HG03064 (cell line): ENCODE measurements around the gene GLMN.
"Not testable (repeated sequence)": the region's sequence is repeated elsewhere in the genome, so short reads cannot be mapped to it uniquely, and the experiment has no call there.

Experiments used
- ATAC-seq: cut with Tn5 transposase; IDR thresholded peaks from one replicate; pipeline ENCODE4 v1.9.1; 2021; ENCODE audit warnings: low read depth; ENCODE audit not compliant: unreplicated experiment

The GLMN gene

GRCh38 chr1:92301021-92301420, 2.2 kb upstream of the GLMN start:
- no peak for ATAC-seq

DNA sequence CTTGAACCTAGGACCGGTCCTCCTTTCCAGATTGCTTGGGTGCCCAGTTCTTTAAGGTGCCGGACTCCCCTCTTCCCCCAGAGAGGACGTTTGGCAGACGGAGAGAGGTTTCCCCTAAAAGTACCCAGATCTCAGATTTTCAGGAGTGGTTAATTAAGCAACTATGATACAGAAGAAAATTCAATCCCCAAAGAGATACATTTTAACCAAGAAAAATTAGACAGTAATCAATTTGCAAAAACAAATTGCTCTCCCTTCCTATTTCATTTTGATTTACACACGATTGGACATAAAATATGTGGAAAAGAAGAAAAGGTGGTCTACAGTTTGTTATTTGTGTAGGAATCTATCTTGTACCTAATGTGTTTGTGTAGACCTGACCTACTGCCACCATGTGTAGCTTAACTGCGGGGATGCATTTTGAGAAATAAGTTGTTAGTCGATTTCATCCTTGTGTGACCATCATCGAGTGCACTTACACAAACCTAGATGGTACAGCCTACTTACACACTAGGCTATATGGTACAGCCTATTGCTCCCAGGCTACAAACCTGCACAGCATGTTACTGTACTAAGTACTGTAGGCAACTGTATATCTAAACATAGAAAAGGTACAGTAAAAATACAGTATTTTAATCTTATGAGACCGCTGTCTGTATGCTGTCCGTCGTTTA, 827 bp upstream of the GLMN start:
- ATAC-seq, result peak; percentile 1

DNA sequence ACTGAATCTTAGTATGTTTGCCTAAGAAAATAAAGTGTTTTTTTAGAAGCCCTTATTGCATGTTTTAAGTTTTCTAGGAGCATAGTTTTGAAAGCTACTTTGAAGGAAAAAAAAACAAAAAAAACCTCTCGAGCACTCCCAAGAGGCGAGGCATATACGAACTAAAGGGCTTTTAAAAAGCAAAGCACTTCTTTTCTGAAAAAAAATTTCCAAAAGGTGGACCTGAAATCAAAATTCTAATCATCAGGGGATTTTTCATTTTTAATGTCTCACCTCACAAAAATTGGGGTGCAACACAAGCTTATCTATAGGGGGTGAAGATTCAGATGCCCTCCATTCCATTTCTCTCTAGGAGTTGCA, 594 bp downstream of the GLMN start:
- ATAC-seq, result peak; percentile 4

GRCh38 chr1:92291372-92291999, 7.3 kb downstream of the GLMN start:
- ATAC-seq, result no peak

- not testable (repeated sequence) for ATAC-seq
Measured at GRCh38 chr1:92281411-92281810, 17.4 kb downstream of the GLMN start.

GRCh38 chr1:92279781-92280180, 19.0 kb downstream of the GLMN start:
- ATAC-seq, result not testable (repeated sequence)

DNA sequence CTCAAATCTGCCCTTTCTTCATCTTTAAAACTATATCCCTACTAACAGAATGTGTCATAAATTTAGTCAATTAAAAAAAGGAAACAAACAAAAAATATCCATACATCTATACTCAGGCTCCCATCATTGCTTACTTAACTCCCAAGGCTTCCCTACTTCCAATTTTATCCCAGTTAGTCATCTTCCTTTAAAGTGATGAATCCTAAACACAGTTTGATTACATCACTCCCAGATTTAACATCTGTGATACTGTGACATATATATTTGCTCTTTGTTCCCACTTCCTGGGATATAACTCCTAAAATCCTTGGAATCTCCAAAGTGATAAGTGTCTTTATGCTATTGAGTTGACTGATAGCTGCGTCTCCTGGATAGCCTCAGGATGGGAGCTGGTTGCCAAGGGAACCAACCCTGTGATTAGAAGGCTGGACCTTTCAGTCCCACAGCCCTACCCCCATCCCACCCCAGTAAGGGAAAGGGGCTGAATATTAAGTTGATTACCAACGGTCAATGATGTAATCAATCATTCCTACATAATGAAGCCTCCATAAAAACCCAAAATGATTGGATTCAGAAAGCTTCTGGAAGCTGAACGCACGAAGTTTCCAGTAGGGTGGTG, 21.6 kb downstream of the GLMN start:
- no peak for ATAC-seq

DNA sequence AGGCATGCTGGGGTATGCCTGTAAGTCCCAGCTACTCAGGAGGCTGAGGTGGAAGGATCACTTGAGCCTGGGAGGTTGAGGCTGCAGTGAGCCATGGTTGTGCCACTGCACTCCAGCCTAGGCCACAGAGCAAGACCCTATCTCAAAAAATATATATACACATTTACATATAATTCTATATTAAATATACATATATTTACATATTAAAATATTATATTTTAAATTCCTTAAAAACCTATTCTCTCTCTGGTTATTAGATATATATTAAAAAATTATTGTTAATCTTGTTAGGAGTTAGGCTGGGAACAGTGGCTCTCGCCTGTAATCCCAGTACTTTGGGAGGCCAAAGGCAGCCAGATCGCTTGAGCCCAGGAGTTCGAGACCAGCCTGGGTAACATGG, 22.7 kb downstream of the GLMN start:
- ATAC-seq, result no peak

- ATAC-seq, result no peak
Measured at GRCh38 chr1:92274939-92275338, 23.8 kb downstream of the GLMN start.

- ATAC-seq, result no peak
Measured at GRCh38 chr1:92273039-92273438, 25.7 kb downstream of the GLMN start.

DNA sequence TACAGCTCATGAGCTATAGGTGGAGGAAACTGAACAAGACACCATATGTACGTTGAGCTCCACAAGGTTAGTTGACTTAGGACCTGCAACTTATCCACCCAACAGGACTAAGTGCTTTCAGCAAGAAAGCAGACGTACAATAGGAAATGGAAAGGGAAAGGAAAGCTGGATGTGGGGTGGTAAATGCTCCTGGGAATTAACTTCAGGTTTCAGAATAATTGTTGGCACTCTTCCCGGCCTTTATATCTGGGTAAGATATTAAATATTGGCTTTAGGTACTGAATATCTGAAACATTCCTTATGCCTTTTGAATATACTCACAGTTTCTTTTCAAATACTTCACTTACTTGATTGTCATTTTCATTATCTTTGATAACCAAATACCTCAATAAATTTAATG, 36.3 kb downstream of the GLMN start:
- no peak for ATAC-seq

DNA sequence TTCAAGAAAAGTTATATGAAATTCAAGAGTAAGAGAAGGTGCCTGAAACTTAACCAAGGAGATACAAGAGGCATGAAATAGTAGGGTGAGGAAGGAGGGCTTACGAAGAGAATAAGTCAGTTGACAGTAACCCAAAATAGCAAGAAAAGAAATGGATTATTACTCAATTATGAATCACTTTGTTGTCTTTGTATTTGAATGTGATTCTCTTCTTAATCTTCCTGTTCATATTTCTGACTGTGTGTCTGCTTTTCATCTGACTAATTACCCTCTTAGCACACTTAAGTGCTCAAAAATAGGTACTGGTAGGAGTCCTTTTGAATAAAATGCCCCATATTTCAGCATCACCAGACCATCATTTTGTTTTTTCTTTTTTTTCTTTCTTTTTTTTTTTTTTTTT, 39.4 kb downstream of the GLMN start:
- ATAC-seq, result no peak

DNA sequence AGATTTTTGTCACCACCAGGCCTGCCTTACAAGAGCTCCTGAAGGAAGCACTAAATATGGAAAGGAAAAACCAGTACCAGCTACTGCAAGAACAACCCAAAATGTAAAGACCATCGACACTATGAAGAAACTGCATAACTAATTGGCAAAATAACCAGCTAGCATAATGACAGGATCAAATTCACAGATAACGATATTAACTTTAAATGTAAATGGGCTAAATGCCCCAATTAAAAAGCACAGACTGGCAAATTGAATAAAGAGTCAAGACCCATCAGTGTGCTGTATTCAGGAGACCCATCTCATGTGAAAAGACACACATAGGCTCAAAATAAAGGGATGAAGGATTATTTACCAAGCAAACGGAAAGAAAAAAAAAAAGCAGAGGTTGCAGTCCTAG, 44.1 kb downstream of the GLMN start:
- ATAC-seq, result not testable (repeated sequence)

- ATAC-seq, result no peak
Measured at GRCh38 chr1:92244376-92244775, 54.4 kb downstream of the GLMN start.

GRCh38 chr1:92240034-92240433, 58.8 kb downstream of the GLMN start:
- ATAC-seq, result no peak

- ATAC-seq, result no peak
Measured at GRCh38 chr1:92230736-92231135, 68.1 kb downstream of the GLMN start.

DNA sequence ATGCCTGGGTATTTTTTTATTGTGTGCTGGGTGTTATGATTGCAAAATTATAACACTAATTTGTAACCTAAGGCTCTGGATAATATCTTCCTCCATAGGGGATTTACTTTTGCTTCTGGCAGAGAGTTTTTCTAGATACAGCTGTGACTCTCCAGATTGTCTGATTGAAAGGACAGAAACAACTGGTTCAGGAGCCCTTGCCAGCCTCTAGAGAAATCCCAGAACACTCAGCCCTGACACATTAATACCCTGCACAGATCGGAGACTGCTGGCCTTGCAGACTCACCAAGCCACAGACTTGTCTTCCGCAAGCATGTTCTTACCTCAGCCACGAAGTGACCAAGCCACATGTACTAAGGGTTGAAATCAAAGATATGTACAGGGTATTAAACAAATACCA, 70.4 kb downstream of the GLMN start:
- no peak for ATAC-seq

- no peak for ATAC-seq
Measured at GRCh38 chr1:92219028-92219427, 79.8 kb downstream of the GLMN start.

DNA sequence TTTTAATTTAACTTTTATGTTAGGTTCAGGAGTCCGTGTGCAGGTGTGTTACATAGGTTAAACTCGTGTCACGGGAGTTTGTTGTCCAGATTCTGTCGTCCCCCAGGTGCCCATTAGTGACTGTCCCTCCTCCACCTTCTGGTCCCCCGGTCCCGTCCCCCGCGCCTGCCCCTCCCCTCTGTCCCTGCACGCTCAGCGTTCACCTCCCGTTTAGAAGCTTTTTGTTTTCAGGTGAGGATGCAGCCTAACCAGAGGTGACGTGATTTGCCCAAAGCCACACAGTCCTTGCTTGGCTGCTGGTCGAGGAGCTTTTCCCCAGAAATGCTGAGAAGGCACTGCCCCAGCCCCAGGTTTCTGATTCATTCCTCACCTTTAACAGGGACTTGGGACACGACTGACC, 80.2 kb downstream of the GLMN start:
- ATAC-seq, result no peak

DNA sequence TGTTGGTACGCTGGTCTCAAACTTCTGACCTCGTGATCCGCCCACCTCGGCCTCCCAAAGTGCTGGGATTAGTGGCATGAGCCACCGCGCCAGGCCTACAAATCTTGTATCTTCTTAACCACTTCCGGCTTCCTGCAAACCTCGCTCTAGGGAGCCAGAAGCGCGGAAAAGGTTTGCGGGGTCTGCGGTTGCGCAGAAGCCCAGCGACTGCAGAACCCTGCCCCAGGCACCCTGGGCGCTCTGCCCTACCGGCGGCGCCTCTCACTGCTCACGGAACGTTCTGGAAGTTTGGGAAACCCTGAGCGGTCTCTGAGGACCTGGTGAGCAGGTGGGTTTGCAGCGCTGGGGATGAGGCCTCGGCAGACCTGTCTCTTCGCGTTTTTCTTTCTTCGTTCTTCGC, 81.1 kb downstream of the GLMN start, which contains the start of gene C1orf146:
C1orf146 (plus strand) TSS at position 195 of the 400 bp plus-strand sequence. CDS start 13,506 bp downstream, outside the sequence.
- ATAC-seq, result no peak

DNA sequence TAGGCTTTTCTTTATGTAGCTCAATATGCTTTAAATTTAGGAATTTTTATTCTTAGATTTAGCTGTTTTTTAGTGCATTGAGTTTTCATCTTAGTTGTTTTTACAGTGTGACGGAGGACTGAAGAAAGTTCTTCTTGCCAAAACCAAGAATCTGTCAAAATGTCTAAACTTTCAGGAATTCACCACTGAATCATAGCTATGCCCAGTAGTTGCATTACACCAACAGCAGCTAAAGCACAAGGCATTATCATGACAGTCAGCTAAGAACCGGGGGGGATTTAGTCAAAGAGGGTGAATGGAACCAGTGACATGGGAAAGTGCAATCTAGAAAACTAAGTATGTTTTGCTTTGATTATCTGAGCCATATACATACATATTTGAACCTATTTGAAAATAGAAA, 87.6 kb downstream of the GLMN start:
- ATAC-seq, result no peak

DNA sequence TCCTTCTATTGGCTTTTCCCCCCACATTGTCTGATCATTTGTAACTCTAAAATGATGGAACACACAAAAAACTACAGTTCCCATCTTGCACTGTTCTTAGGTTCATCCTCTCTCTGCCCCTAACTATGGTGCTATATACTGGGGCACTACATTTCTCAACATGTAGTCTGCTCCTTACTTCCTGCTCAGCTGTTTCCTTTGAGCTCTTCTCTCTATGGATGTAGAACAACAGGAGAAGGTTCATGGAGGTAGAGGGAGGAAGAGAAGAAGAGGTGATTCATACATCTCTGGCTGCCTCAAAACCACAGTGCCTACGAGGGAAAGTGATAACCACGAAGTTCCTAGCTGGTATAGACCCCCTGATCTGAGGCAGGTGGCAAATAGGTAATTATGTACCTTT, 88.1 kb downstream of the GLMN start:
- no peak for ATAC-seq
